ENCODE data around the gene DCAF15.

DCAF15 gene

GRCh38 chr19:13975870-13976269 is 23.6 kb downstream of the DCAF15 start:
- in situ Hi-C loops (cut with HindIII; ENCODE audit: low sequenced_read_pairs): no loop called here
- H3K4me3 ChIP-seq (ENCODE audit: low read depth, low read length): no peak overlapping the region
- no peak for DNase-seq (ENCODE audit: low read depth)
- TF ChIP-seq, protein P1, sequence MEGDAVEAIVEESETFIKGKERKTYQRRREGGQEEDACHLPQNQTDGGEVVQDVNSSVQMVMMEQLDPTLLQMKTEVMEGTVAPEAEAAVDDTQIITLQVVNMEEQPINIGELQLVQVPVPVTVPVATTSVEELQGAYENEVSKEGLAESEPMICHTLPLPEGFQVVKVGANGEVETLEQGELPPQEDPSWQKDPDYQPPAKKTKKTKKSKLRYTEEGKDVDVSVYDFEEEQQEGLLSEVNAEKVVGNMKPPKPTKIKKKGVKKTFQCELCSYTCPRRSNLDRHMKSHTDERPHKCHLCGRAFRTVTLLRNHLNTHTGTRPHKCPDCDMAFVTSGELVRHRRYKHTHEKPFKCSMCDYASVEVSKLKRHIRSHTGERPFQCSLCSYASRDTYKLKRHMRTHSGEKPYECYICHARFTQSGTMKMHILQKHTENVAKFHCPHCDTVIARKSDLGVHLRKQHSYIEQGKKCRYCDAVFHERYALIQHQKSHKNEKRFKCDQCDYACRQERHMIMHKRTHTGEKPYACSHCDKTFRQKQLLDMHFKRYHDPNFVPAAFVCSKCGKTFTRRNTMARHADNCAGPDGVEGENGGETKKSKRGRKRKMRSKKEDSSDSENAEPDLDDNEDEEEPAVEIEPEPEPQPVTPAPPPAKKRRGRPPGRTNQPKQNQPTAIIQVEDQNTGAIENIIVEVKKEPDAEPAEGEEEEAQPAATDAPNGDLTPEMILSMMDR (IDR thresholded peaks at IDR 0.05; ENCODE audit: low read depth, low read length, missing control alignments): no peak

DNA sequence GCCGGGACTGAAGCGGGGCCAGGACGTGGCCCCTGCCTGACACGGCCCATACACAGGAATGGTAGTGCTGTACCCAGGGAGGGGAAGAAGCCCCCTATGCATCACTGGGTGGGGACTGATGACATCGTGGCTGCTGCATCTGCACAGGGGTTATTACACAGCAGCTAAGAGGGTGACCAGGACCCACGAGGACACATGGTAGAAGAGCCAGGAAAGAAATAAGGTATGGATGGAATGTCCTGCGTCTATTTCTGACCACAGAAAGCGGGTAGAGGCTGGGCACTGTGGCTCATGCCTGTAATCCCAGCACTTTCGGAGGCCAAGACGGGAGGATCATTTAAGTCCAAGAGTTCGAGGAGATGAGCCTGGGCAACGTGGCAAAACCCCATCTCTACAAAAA is 24.1 kb downstream of the DCAF15 start:
- in situ Hi-C loops (cut with HindIII; ENCODE audit: low sequenced_read_pairs): no loop called here
- no peak for DNase-seq (ENCODE audit: low read depth)
- TF ChIP-seq, protein P1 (IDR thresholded peaks at IDR 0.05; ENCODE audit: low read depth, low read length, missing control alignments): no peak
- no peak overlapping the region for H3K4me3 ChIP-seq (ENCODE audit: low read depth, low read length)

DNA sequence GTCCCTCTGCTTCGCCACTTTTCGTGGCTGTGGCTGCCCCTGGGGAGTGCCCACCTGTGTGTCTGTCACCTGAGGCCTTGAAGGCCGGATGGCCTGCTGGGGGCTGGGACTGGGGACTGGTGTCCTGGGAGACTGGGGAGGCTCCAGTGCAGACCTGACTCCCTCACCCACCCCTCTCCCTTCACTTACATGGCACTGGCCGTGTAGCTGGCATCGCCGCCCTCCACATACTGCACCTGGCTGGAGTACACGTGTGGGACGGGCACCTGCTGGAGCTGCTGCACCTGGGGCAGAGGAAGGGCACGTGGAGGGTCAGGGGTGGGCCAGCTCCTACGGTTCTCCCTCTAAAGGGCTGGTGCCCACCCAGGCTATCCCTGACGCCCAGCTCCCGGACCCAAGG is 25.5 kb downstream of the DCAF15 start:
- TF ChIP-seq, protein P1 (IDR thresholded peaks at IDR 0.05; ENCODE audit: low read depth, low read length, missing control alignments): no peak
- no peak overlapping the region for H3K4me3 ChIP-seq (ENCODE audit: low read depth, low read length)
- in situ Hi-C loops (cut with HindIII; ENCODE audit: low sequenced_read_pairs): no loop called here
- DNase-seq (ENCODE audit: low read depth): no peak

DNA sequence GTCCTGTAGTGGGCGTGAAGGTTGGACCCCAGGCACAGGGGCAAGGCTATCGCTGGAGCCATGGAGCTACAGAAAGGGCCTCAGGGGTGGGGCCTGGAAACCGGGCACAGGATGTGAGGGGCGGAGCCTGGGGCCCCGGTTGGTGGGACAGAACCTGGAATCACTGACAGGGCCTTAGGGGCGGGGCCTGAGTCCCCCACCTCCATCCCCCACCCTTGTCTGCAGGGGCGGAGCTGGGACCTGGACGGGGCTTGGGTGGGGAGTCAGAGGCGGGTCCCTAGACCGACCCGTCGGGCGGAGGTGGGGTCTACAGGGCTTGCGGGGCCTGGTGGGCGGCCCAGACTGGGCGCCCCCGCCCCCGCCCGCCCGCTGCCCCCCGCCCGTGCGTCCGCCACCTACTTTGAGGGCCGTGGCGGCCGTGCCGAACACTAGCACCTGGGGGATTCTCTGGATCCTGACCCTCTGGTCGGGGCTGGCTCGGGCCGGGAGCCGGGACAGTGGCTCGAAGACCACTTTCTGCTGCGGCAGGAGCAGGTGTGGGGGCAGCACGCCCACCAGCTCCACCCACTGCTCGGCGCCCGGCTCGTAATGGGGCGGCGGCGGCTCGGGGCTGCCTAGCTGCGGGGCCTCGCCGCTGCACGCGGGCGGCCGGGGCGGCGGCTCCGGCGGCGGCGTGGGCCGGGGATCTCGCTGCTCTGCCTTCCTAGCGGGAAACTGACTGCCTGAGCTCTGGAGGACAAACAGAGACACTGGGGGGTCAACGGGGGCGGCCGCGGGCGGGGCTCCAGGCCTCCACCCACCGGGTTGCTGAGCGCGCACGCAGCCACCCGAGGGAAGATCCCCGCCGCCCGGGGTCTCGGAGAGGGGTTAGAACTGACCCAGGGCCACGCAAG is 26.3 kb downstream of the DCAF15 start:
- H3K4me3 ChIP-seq (ENCODE audit: low read depth, low read length): no peak overlapping the region
- DNase-seq (ENCODE audit: low read depth): no peak
- in situ Hi-C loops (cut with HindIII; ENCODE audit: low sequenced_read_pairs): no loop called here
- TF ChIP-seq, protein P1 (IDR thresholded peaks at IDR 0.05; ENCODE audit: low read depth, low read length, missing control alignments): no peak

- no peak for DNase-seq (ENCODE audit: low read depth)
- in situ Hi-C loops (cut with HindIII; ENCODE audit: low sequenced_read_pairs): no loop called here
- H3K4me3 ChIP-seq (ENCODE audit: low read depth, low read length): no peak overlapping the region
- TF ChIP-seq, protein P1 (IDR thresholded peaks at IDR 0.05; ENCODE audit: low read depth, low read length, missing control alignments): no peak
These were observed 26.9 kb downstream of the DCAF15 start for GRCh38 chr19:13979244-13979615.

DNA sequence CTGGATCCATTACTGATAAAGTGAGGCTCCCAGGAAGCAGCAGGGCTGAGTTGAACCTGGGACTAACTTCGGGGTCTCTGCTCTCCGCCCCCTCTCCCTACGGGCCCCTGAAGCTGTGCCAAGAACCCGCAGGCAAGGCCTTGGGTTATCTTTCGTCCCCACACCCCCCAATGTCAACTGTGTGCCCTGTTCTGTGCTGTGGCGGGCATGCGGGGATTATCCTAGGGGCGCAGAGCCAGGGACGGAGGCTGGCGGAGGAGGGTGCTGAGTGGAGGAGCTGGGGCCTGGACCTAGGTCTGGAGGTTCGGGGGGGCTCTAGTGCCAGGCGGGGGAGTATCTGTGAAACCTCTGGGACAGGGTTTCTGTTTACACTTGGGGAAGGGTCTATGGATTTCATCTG is 27.4 kb downstream of the DCAF15 start:
- DNase-seq (ENCODE audit: low read depth): no peak
- in situ Hi-C loops (cut with HindIII; ENCODE audit: low sequenced_read_pairs): no loop called here
- TF ChIP-seq, protein P1 (IDR thresholded peaks at IDR 0.05; ENCODE audit: low read depth, low read length, missing control alignments): no peak
- no peak overlapping the region for H3K4me3 ChIP-seq (ENCODE audit: low read depth, low read length)
